Peyer's patch (tissue), 4 donors: ENCODE measurements around the gene MAPK4.

Experiments
- POLR2A ChIP-seq, 2 donors: fragments of 450-650 bp; IDR thresholded peaks; one replicate each; pipeline ENCODE4 v1.5.1; 2017; ENCODE audit warnings: antibody characterized with exemption in 2 of 2, mild to moderate bottlenecking in 2 of 2, moderate library complexity in 2 of 2
- TF ChIP-seq, protein P1 (sequence below), 6 experiments: fragments of 450-650 bp in 4 of 6; fragments of 200-600 bp in 2 of 6; sonication (generic) in 1 of 6; IDR thresholded peaks; one replicate each; pipeline ENCODE4 v1.5.1; 2017 to 2019; ENCODE audit warnings: antibody characterized with exemption in 6 of 6, mild to moderate bottlenecking in 3 of 6, moderate library complexity in 1 of 6

GRCh38 chr18:50734886-50735285 lies 175.0 kb downstream of the MAPK4 start:
- no peak for TF ChIP-seq POLR2A (IDR thresholded peaks at IDR 0.05)
- TF ChIP-seq, protein P1, sequence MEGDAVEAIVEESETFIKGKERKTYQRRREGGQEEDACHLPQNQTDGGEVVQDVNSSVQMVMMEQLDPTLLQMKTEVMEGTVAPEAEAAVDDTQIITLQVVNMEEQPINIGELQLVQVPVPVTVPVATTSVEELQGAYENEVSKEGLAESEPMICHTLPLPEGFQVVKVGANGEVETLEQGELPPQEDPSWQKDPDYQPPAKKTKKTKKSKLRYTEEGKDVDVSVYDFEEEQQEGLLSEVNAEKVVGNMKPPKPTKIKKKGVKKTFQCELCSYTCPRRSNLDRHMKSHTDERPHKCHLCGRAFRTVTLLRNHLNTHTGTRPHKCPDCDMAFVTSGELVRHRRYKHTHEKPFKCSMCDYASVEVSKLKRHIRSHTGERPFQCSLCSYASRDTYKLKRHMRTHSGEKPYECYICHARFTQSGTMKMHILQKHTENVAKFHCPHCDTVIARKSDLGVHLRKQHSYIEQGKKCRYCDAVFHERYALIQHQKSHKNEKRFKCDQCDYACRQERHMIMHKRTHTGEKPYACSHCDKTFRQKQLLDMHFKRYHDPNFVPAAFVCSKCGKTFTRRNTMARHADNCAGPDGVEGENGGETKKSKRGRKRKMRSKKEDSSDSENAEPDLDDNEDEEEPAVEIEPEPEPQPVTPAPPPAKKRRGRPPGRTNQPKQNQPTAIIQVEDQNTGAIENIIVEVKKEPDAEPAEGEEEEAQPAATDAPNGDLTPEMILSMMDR (IDR thresholded peaks at IDR 0.05), result no peak
